HepG2 (cell line): Measurements from ENCODE around the gene SQSTM1. TPM values are rescaled to one million over a fixed set of nuclear protein-coding genes. Genes with fewer than 3 reads are reported as not detected.

Source experiments
- AKAP8 ChIP-seq: sonication (generic); formaldehyde crosslinking; IDR thresholded peaks from 2 replicates; pipeline ENCODE4 v1.5.1; 2020; ENCODE audit warnings: mild to moderate bottlenecking, missing genetic modification reagents
- CEBPG ChIP-seq: IDR thresholded peaks from 2 replicates; pipeline ENCODE4 v1.6.1; 2016
- CENPX ChIP-seq: sonication (generic); formaldehyde crosslinking; IDR thresholded peaks from 2 replicates; pipeline ENCODE4 v1.9.0; 2021; ENCODE audit warnings: mild to moderate bottlenecking, missing genetic modification reagents, moderate library complexity
- CSRNP1 ChIP-seq: sonication (generic); formaldehyde crosslinking; IDR thresholded peaks from 2 replicates; pipeline ENCODE4 v1.8.1; 2023; ENCODE audit warnings: mild to moderate bottlenecking, missing genetic modification reagents
- ETS1 ChIP-seq: sonication (generic); formaldehyde crosslinking; IDR thresholded peaks from 2 replicates; pipeline ENCODE4 v1.4.0; 2020; ENCODE audit warnings: missing genetic modification reagents
- GPN1 ChIP-seq: sonication (generic); formaldehyde crosslinking; IDR thresholded peaks from 2 replicates; pipeline ENCODE4 v1.5.1; 2020; ENCODE audit warnings: missing genetic modification reagents, borderline replicate concordance
- HOXA7 ChIP-seq: sonication (generic); formaldehyde crosslinking; IDR thresholded peaks from 2 replicates; pipeline ENCODE4 v1.8.1; 2022; ENCODE audit warnings: mild to moderate bottlenecking, missing genetic modification reagents, moderate library complexity
- MAF1 ChIP-seq: sonication (generic); formaldehyde crosslinking; IDR thresholded peaks from 2 replicates; pipeline ENCODE4 v1.5.0; 2020; ENCODE audit warnings: missing genetic modification reagents, borderline replicate concordance
- MED8 ChIP-seq: sonication (generic); formaldehyde crosslinking; IDR thresholded peaks from 2 replicates; pipeline ENCODE4 v1.8.1; 2023; ENCODE audit warnings: mild to moderate bottlenecking, missing genetic modification reagents; ENCODE audit not compliant: insufficient replicate concordance
- NFIB ChIP-seq: sonication (generic); formaldehyde crosslinking; IDR thresholded peaks from 2 replicates; pipeline ENCODE4 v1.9.0; 2021; ENCODE audit warnings: missing genetic modification reagents, mild to moderate bottlenecking, borderline replicate concordance
- NFYB ChIP-seq: sonication (generic); formaldehyde crosslinking; IDR thresholded peaks from 2 replicates; pipeline ENCODE4 v1.4.0; 2020; ENCODE audit warnings: missing genetic modification reagents
- RARA ChIP-seq: IDR thresholded peaks from 2 replicates; pipeline ENCODE4 v1.6.1; 2016; ENCODE audit warnings: missing genetic modification reagents, missing compliant biosample characterization
- SMAD3 ChIP-seq: sonication (generic); formaldehyde crosslinking; IDR thresholded peaks from 2 replicates; pipeline ENCODE4 v1.4.0; 2020; ENCODE audit warnings: missing genetic modification reagents
- SMAD9 ChIP-seq: sonication (generic); formaldehyde crosslinking; IDR thresholded peaks from 2 replicates; pipeline ENCODE4 v1.5.1; 2020; ENCODE audit warnings: mild to moderate bottlenecking, missing genetic modification reagents
- TRIM22 ChIP-seq: fragments of 450-650 bp; IDR thresholded peaks from 2 replicates; pipeline ENCODE4 v1.6.1; 2017
- YEATS2 ChIP-seq: sonication (generic); formaldehyde crosslinking; IDR thresholded peaks from 2 replicates; pipeline ENCODE4 v1.4.0; 2020; ENCODE audit warnings: missing genetic modification reagents, borderline replicate concordance
- ZBTB39 ChIP-seq: sonication (generic); formaldehyde crosslinking; IDR thresholded peaks from 2 replicates; pipeline ENCODE4 v1.5.0; 2020; ENCODE audit warnings: missing genetic modification reagents
- ZC3H13 ChIP-seq: sonication (generic); formaldehyde crosslinking; IDR thresholded peaks from 2 replicates; pipeline ENCODE4 v1.8.1; 2023; ENCODE audit warnings: mild to moderate bottlenecking, missing genetic modification reagents, moderate library complexity
- ZFP82 ChIP-seq: sonication (generic); formaldehyde crosslinking; IDR thresholded peaks from 2 replicates; pipeline ENCODE4 v1.5.1; 2020; ENCODE audit warnings: mild to moderate bottlenecking, missing genetic modification reagents, borderline replicate concordance
- ZFX ChIP-seq: sonication (generic); formaldehyde crosslinking; IDR thresholded peaks from 2 replicates; pipeline ENCODE4 v1.4.0; 2020; ENCODE audit warnings: mild to moderate bottlenecking, low read depth, missing genetic modification reagents, moderate library complexity
- ZNF556 ChIP-seq: sonication (generic); formaldehyde crosslinking; IDR thresholded peaks from 2 replicates; pipeline ENCODE4 v1.4.0; 2020; ENCODE audit warnings: mild to moderate bottlenecking, missing genetic modification reagents, borderline replicate concordance
- ZNF800 ChIP-seq: sonication (generic); formaldehyde crosslinking; IDR thresholded peaks from 2 replicates; pipeline ENCODE4 v1.4.0; 2020; ENCODE audit warnings: missing genetic modification reagents
- polyA plus RNA-seq, 8 experiments: library from polyadenylated mRNA; depleted of rRNA in 3 of 8; stranded (reverse) in 7 of 8; unstranded in 1 of 8; fragments of >200 nt; fragmentation: Illumina TruSeq in 4 of 8; extraction: Trizol in 4 of 8; gene quantifications; 2 replicates each; pipeline versions ENCODE4 v1.2.1 to v1.2.3, GENCODE V29; 2011 to 2016; ENCODE audit warnings: low read depth in 4 of 8, missing spikeins in 1 of 8, mixed read lengths in 1 of 8; ENCODE audit not compliant: insufficient read depth in 1 of 8
- total RNA-seq, 5 experiments: library from RNA; depleted of rRNA; stranded (reverse); fragments of >200 nt; fragmentation: Illumina TruSeq; extraction: Trizol; gene quantifications; 2 replicates each; pipeline ENCODE4 v1.2.3, GENCODE V29; 2016; ENCODE audit warnings: low read depth in 1 of 5

The SQSTM1 gene
- total and polyA plus RNA-seq, 2 of the 13 experiments (the other 11 are each of a cell fraction or from before 2014, with no cell fraction given), result 90.9 to 160 TPM

- TF ChIP-seq ZBTB39 (CRISPR knock-in tag), result peak; percentile 10; the same call in 1 of the 2 replicates
- TF ChIP-seq SMAD3 (CRISPR knock-in tag), result peak; percentile 34; the same call in 1 of the 2 replicates
- TF ChIP-seq ETS1 (CRISPR knock-in tag), result no peak
- TF ChIP-seq ZFX (CRISPR knock-in tag), result peak; percentile 99
- no peak for TF ChIP-seq NFIB (CRISPR knock-in tag)
- TF ChIP-seq CSRNP1 (CRISPR knock-in tag), result no peak
- TF ChIP-seq ZNF800 (CRISPR knock-in tag), result no peak
- no peak for TF ChIP-seq HOXA7 (CRISPR knock-in tag)
- TF ChIP-seq ZNF556 (CRISPR knock-in tag), result peak; percentile 60; the same call in 1 of the 2 replicates
- peak; percentile 47 for TF ChIP-seq MED8
- TF ChIP-seq AKAP8 (CRISPR knock-in tag), result peak; percentile 91; the same call in 1 of the 2 replicates
- TF ChIP-seq GPN1, result no peak
- no peak for TF ChIP-seq NFYB
- no peak for TF ChIP-seq CEBPG (CRISPR knock-in tag)
- no peak for TF ChIP-seq TRIM22
- TF ChIP-seq CENPX (CRISPR knock-in tag), result no peak
- no peak for TF ChIP-seq SMAD9 (CRISPR knock-in tag)
- TF ChIP-seq ZFP82 (CRISPR knock-in tag), result no peak
- TF ChIP-seq MAF1, result no peak
- TF ChIP-seq RARA (CRISPR knock-in tag), result peak; percentile 61
- TF ChIP-seq YEATS2 (CRISPR knock-in tag), result peak; percentile 25
- peak; percentile 75 for TF ChIP-seq ZC3H13 (CRISPR knock-in tag)
These were observed at the start of gene SQSTM1 (continued) for GRCh38 chr5:179820483-179821297.
